Activated T-helper 1 cell treated with Interleukin-2 at 50 U/mL for 16 hours (primary cell): ENCODE results near the gene LMAN1L.

ENCODE experiments used
- DNase-seq: peaks from one replicate; pipeline ENCODE4 v3.0.0-alpha.2; 2020; ENCODE audit warnings: low read depth

LMAN1L gene

DNA sequence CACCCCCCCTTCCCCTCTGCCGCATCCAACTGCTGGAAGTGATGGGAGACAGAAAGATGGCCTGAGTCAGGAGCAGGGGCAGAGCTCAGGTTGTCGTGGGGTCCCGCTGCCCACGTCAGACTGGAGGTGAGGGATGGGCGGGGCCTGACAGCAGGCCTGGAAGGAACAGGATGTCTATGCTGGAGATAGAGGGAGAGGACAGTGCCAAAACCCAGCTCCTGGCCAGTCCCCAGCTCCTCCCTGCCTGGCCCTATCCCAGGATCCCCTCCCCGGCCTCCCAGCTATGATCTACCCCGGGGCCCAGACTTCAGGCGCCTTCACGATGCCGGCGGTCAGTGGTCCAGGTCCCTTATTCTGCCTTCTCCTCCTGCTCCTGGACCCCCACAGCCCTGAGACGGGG, at the start of gene LMAN1L:
Gene LMAN1L, plus strand, starts transcription at position 303 of the 400 bp plus-strand sequence. Its CDS starts 20 bp downstream, at position 323.
- DNase-seq, result no peak

DNA sequence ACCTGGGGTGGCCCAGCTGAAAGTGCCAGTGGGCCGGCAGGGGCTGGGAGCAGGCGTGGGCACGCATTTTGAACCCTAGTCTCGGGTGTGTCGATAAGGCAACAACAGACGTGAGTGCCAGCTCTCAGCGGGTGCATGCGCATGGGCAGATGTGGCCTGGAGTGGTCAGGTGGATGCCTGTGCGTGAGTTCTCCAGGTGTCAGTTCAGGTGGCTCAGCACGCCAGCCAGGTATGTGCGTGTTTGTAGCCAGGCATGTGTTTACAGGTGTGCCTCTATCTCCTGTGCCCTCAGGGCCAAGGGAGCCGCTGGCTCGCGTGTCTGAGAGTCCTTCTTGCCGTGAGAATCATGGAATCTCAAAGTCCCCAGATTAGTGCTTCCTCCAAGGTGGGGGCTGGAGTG, 49.2 kb upstream of the LMAN1L start:
- no peak for DNase-seq

DNA sequence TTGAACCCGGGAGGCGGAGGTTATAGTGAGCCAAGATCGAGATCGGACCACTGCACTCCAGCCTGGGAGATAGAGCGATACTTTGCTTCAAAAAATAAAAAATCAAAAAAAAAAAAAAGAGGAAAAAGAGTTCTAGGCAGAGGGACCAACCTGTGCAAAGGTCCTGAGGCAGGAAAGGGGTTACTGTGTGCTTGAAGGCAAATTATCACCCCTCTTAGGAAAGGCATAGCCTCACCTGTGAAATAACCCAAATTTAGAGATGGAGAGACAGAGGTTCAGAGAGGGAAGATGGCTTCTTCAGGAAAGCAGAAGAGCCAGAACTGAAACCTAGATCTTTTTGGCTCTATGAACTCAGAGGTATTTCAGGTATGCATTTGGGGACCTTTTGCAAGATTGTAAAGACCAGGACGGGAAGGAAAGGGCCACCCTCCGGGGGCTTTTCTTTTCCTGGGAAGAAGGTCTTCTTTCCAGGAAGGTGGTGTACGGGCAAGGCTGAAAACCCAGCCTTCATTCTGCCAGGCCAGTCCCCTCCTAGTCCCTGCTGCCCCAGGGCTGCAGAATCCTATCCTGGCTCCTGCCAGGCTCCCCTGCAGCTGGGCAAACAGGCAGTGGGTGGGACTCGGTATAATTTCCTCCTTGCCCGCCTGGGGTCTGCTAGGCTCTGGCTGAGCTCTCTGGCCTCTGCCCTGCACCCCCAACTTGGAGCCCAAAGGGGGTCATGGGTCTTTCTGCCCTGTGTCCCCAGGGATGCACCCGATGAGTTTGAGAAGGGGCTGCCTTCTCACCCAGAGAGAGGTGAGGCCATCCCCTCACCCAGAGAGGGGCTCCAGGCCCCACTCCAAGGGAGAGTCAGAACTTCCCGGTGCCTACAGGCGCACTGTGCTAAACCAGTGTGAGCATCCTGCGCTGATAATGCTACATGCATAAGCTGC, 45.2 kb upstream of the LMAN1L start:
- DNase-seq, result no peak

DNA sequence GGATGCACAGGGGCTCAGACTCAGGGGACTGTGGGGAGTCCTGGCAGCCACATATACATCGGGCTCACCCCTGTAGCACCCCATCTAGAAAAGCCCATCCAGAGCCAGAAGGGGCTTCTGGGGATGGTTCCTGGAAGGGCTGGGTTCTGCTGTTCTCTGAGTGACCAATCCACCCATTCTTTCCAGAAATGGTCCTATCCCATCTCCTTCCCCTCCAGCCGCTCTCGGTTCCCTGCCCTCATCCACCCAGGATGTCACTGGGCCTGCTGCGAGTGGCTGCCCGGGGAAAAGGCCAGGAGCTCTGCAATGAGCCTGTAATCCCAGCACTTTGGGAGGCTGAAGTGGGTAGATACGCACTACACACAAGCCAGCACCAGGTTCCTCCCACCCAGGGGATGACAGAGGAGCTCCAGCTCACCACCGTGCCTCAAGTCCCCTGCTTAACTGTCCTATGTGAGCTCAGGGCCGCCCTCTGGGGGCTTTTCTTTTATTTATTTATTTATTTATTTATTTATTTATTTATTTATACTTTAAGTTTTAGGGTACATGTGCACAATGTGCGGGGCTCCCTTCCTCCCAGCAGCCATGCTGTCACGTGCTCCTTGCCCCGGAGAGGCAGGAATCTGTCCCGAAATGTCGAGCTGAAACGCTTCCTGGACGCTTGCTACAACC, 44.4 kb upstream of the LMAN1L start:
- no peak for DNase-seq

DNA sequence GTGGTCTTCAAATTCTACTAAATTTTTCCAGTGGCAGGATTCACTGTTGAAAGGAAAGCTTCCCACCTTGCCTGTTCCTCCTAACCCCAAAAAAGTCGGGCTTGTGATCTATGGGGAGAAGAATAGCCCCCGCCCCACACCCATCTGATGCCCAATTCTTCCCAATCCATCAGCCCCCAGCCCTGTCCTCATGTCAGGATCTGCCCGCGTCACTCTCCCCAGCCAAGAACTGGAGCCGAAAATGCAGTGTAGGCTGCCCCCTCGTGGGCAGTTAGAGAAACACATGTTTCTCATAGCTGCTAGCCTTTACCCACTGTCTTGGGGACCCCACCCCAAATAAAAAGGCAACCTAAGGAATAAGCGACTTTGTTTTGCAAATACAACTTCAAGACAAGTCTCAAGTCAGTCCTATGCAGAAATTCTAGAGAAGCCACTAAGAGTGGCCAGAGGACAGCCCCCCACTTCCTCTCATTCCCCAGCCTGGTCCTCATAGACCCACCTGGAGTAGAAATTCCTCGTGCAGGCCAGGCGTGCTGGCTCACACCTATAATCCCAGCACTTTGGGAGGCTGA, 43.8 kb upstream of the LMAN1L start:
- peak; percentile 54 for DNase-seq

DNA sequence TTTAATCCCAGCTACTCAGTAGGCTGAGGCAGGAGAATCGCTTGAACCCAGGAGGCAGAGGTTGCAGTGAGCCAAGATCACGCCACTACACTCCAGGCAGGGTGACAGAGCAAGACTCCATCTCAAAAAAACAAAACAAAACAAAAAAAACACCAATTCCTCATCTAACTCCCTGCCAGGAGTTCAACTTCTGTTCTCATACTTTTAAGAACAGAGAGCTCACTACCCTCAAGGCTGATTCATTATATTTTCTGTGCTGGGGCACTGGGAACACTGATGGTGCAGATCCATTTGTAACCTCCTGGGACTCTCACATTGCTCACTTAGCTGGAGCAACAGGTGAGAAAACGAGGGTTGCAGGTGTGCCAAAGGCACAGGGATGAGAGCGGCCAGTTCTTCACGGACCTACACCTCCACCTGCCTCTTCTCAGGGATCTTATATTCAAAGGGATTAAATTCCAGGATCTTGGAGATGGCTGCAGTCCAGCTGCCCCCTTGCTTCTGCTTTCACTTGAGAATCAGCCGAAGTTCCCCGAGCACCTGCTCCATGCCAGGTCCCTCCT, 43.1 kb upstream of the LMAN1L start:
- no peak for DNase-seq

DNA sequence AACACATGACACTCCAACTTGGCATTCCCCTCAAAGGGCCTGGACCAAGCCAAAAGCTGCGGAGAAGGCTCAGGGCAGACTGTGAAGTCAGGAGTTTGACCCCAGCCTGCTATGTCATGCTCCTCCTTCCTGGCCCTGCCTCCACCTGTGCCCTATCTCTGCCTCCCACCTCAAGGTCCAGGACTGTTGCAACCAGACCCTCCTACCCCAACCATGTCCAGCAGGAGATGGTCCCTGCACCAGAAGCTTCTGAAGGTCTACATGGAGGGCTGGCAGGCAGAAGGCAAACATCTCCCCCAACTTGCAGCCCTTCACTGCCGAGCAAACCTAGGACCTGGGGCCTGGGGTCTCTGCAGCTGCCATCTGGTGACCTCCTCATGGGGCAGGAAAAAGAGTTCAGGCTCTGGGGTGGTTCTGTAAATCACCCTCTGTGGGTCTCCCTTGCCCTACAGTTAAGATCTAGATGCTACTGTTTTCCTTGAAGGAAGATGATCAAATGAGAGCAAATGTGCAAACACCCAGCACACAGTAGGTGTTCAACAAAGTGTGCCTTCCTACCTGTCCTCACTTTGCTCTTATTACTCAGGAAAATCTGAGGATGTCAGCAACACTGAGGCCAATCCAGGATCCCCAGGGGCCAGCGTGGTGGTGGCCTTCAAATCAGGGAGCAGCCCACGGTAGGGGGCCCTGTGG, 42.3 kb upstream of the LMAN1L start:
- DNase-seq, result no peak

DNA sequence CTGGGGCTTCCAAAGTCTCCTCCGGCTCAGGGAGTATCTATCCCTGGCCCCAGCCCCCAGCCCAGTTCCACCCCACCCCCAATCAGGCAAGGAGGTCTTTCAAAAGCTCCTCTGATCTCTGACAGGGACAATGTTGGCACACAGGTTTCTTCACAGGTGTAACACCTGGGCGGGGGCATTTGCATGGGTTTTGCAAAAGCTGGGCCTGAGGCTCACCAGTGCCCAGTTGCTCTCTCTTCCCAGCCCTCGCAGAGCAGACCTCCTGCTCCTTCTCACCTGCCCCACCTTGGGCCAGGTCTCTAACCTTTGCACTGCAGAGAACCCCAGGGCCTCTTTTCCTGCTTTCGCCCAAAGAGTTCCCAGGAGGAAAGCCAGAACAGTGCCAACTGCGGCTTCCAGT, 39.3 kb upstream of the LMAN1L start:
- DNase-seq, result no peak

DNA sequence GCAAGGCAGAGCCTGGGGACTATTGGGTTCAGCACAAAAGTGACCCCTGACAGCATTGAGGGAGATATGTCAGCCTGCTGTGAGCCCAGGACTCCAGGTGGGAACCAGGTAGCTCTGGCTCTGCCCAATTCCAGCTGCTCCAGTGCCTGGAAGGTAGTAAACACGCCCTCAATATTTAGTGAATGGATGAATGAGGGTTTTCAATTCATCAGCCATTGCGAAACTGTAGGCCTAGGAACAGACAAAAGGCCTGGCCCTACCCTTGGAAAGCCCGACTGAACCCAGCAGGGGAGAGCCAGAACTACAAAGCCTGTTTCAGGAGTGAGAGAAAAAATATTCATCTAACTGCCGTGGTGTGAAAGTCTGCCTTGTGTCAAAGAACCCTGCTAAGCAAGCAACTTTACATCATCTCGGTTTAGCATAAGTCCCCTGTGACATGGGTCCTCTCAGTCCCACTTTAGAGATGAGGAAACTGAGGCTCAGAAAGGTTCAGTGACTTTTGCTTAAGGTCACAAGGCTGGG, 38.8 kb upstream of the LMAN1L start:
- DNase-seq, result no peak

DNA sequence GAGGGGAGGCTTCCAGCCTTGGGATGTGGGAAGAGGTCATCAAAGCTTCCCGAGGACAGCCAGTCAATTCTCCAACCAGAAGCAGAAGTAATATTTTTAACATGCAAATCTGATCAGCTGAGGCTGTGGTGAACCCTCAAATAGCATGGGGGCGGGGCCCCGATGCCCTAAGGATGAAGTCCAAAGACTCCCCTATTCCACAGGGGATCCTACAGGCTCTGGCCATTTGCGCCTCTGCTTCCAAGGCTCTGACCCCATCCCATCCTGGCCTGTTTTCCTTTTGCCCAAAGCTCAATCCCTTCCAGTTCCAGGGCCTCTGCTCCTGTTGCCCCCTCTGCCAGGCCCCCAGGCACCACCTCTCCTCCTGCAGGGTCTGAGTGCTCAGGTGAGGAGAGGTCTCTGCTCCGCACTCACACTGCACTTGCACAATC, 37.5 kb upstream of the LMAN1L start:
- DNase-seq, result no peak

DNA sequence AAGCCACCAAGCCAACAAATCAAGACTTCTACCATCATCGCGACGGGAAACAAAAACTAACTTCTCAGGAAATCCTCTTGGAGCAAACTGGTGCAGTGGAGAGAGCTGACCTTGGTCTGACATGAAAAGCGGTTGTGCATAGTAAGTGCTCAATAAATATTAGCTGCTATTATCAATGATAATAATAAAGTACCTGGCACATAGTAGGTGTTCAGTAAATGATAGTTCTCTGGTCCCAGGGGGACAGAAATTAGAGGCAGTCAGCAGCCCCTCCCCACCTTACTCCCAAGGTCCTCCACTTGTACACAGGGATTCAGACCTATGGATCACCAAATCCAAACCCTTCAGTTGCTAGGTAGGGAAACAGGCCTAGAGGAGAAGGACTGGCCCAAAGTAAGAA, 36.7 kb upstream of the LMAN1L start:
- no peak for DNase-seq

DNA sequence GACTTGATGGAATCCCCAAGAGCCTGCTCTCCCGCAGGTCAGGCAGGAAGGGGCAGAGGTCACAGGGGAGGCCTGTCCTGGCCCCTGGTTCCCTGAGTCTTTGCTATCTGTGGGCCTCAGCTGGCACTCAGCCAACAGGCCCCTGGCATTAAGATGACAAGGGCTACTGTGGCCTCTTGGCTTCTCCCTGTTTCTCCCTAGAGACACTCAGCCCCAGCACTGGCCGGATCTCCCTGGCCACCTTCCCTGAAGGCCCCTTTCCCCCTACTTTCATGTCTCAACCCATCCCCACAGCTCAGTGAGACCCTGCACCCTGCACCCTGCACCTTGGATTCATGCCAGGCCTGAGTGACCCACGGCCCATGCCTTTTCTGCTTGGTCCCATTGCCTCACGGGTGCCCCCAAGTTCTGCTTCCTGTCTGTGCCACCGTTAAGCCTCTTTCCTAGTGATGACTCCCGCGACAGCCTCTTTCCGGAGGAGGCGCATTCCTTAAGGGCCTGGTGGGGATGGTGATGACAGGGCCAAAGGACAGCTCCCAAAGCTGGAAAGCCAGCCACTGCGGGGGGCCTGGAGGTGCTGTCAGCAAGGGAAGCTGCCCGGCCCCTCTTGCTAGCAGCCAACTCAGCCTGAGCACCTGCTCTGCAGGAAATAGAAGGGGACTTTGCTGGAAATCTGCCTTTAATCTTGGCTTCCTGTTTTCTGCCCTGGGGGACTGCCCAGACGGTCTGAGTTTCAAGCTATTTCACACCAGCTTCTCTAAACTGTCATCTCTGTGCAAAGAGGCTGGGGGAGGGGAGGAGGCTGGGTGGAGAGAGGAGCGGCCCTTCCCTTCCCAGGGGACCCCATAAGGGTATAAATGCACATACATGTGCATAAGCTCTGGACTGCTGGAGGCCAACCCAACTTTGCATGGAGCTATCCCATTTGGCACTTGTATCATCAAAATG, 35.5 kb upstream of the LMAN1L start:
- DNase-seq, result peak; percentile 45

DNA sequence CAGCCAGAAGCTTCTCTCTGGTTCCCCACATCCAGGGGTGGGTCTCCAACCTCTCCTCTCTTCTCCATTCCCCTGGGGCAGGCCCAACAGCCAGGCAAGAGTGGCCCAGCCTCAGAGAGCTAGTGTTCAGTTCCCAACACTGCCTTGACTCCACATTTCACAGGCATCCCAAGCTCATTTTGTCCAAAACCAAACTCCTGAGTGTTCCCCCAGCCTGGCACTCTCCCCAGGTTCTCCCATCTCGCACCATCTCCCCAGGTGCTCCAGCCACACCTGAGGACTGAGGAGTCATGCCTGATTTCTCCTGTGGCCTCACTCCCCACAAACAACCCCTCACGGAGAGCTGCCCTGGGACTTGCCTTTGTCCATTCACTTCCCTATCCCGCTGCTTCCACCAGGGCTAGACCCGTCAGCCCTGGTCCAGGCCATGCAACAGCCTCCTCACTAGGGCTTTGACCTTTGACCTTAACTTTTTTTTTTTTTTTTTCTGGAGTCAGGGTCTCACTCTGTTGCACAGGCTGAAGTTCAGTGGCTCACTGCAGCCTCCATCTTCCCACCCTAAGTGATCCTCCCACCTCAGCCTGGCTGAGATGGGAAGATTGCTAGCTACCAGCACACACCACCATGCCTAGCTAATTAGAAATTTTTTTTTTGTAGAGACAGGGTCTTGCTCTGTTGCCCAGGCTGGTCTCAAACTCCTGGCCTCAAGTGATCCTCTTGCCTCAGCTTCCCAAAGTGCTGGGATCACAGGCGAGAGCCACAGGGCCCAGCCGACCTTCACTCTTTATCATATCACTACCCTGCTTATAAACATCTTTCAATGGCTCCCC, 34.7 kb upstream of the LMAN1L start:
- DNase-seq, result no peak

DNA sequence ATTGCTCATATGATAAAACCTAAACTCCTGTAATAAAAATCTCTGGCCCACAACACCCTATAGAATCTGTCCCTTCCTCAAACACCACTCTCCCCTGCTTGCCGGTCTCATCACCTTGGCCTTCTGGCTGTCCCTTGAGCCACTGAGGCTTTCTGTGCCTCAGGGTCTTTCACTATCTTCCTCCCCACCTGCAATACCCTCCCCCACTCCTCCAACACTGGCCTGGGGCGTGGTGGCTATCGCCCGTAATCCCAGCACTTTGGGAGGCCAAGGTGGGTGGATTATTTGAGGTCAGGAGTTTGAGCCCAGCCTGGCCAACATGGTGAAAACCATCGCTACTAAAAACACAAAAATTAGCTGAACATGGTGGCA, 34.0 kb upstream of the LMAN1L start:
- DNase-seq, result no peak

DNA sequence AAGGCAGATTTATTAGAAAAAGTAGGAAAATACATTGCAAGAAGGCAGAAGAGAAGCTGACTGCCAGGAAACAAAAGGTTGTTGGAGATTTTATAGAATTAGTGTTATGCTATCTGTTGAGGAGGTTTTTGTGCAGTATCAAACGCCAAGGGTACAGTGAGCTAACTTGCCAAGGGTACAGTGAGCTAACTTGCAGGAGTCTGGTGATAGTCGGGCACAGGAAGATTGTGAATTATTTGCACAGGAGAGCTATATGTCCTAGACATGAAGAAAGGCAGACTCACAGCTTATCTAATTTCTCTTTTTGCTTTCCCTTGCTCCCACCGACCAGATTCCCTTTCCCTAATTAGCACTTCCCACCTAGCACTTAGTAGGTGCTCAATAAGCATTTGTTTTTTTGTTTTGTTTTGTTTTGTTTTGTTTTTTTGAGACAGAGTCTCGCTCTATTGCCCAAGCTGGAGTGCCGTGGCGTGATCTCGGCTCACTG, 33.4 kb upstream of the LMAN1L start:
- DNase-seq, result no peak

DNA sequence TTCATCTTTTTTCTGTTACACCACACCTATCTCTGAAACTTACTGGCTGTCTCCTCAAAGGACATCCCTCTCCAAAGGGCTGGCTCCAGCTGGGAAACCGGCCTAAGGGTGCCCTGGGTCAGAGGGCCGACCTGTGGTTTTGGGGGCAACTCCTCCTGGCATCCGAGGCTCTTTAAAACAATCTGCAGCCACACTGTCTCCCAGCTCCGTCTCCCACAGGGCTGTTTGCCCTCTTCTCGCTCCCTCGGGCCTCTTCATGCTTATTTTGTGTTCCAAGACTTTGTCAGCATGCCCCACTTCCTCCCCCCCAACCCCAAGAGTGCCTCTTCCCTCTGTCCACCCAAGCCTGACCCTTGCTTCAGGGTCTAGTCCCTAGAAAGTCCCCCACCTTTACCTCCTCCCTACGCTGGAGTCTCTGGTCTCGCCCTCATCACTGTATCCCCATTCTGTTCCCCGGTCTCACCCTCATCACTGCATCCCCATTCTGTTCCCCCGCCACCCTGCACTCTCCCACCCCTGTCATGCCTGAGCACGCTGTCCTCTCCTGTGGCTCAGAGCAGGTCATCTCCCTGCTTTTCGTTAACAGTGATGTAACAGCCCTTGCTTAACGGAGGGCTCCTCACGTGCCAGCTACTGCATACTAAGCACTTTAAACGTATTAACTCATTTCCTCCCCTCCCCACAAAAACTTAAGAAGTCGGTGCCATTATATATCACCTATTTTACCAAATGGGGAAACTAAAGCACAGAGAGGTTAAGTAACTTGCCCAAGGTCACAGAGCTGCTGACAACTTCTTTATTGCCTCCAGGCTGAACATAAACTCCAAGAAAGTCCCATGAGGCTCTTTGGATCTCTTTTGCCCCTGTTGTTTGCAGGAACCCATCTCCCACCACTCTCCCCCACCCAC, 31.9 kb upstream of the LMAN1L start:
- no peak for DNase-seq

DNA sequence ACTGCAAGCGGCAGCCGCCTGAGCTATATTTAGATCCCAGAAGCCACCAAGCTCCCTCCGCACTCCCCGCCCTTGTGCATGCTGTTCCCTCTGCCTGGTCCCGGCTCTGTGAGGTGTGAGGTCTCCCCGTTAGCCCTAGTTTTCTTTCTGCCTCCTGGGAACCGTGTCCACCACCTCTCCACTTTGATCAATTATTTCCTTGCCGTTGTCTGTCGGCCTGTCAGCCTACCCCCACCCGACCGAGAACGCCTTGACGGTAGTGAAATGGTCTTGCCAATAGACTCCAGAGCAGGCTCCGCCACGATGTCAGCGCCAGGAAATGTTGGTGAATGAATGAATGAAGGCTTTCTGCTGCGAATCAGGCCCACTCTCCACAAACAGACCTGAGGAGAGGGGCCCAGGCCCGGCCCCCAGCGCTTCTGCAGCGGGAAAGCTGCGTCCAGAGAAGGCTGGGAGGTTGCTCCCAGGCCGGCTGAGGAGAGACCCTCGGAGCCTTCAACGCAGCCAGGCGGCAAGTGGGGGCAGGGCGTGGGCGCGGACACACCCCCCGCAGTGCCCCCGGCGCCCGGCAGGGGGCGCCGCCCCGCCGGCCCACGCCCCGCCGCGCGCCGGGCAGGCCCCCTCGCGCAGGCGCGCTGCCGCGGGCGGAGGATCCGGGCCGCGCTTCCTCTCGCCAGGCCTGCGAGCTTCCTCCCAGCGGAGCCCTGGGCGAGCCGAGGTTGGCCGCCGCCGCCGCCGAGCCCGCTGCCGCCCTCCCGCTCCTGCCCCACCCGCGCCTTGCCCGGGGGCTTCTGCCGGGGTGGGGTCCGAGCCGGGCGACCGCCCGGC, 31.0 kb upstream of the LMAN1L start, which contains the start of gene CSK:
Gene CSK, plus strand, starts transcription at position 650 of the 828 bp plus-strand sequence. CDS start 16,218 bp downstream, outside the sequence.
- peak; percentile 80 for DNase-seq
